GM12878 (cell line): ENCODE results near the gene CAMTA1. TPM values are rescaled to one million over a fixed set of nuclear protein-coding genes. Genes with fewer than 3 reads are reported as not detected.
"Not testable (repeated sequence)": the region's sequence is repeated elsewhere in the genome, so short reads cannot be mapped to it uniquely, and the experiment has no call there.

ENCODE experiments used
- ATAC-seq: fragments of 200-7000 bp; cut with Tn5 transposase; 3 replicates; pipeline ENCODE4 v1.9.1; 2020; ENCODE audit warnings: mild to moderate bottlenecking, moderate library complexity
- BruUV-seq: library from RNA; stranded (reverse); fragments of 400-500 nt; replicated peaks from 2 replicates; lab custom pipeline; 2021; lab: Mats Ljungman, UMichigan
- CTCF ChIA-PET: fragments of 300-600 bp; sonication (Branson Sonifier 250); formaldehyde crosslinking; extraction: SDS; loops from one replicate; lab custom pipeline; 2021; ENCODE audit warnings: inconsistent platforms; lab: Yijun Ruan, JAX
- POLR2A ChIA-PET: fragments of 350-600 bp; formaldehyde crosslinking; extraction: SDS; loops from one replicate; lab custom pipeline; 2021; ENCODE audit warnings: inconsistent platforms; lab: Charles Lee
- RAD21 ChIA-PET: fragments of 300-600 bp; sonication (Branson Sonifier 250); formaldehyde crosslinking; loops from one replicate; lab custom pipeline; 2023; ENCODE audit warnings: antibody characterized with exemption; ENCODE audit not compliant: unreplicated experiment; lab: Charles Lee
- SMC1A ChIA-PET: fragments of 300-600 bp; sonication (Branson Sonifier 250); formaldehyde crosslinking; loops from one replicate; lab custom pipeline; 2023; ENCODE audit not compliant: unreplicated experiment, uncharacterized antibody; lab: Charles Lee
- DNase-seq: peaks from one replicate; pipeline ENCODE4 v3.0.0-alpha.2; 2011; ENCODE audit warnings: low read depth, low spot score
- FAIRE-seq: peaks from 3 replicates; lab custom pipeline; 2011; peaks lifted over from hg19 to GRCh38; lab: Jason Lieb, UNC
- H2AFZ ChIP-seq: 2 replicates; pipeline ENCODE4 v1.6.0; 2011; ENCODE audit warnings: low read depth, low read length, control low read depth; ENCODE audit not compliant: control insufficient read depth
- H3K27ac ChIP-seq: 2 replicates; pipeline ENCODE4 v1.5.1; 2011; ENCODE audit warnings: control low read depth; ENCODE audit not compliant: control insufficient read depth, insufficient read depth
- H3K27me3 ChIP-seq, 2 experiments: replicated peaks in 1 of 2; 2 replicates each; pipeline versions ENCODE4 v1.6.0 to v1.6.1; 2011; ENCODE audit warnings: low read length in 1 of 2; ENCODE audit not compliant: control insufficient read depth in 2 of 2, insufficient read depth in 2 of 2
- H3K36me3 ChIP-seq, 2 experiments: 2 replicates each; pipeline ENCODE4 v1.5.1; 2011; ENCODE audit warnings: low read length in 1 of 2; ENCODE audit not compliant: control insufficient read depth in 2 of 2, insufficient read depth in 2 of 2
- H3K4me1 ChIP-seq: 2 replicates; pipeline ENCODE4 v1.6.1; 2011; ENCODE audit warnings: mild to moderate bottlenecking, low read length, moderate library complexity, mixed read lengths; ENCODE audit not compliant: control insufficient read depth, insufficient read depth
- H3K4me2 ChIP-seq: 2 replicates; pipeline ENCODE4 v1.6.0; 2011; ENCODE audit warnings: control low read depth; ENCODE audit not compliant: control insufficient read depth, insufficient read depth
- H3K4me3 ChIP-seq: fragments of 200-600 bp; sonication (generic); 2 replicates; pipeline ENCODE4 v1.5.1; 2016
- H3K79me2 ChIP-seq: 2 replicates; pipeline ENCODE4 v1.6.0; 2011; ENCODE audit warnings: low read length; ENCODE audit not compliant: control insufficient read depth, insufficient read depth
- H3K9ac ChIP-seq: 2 replicates; pipeline ENCODE4 v1.8.0; 2011; ENCODE audit warnings: low read length, control low read depth, mixed read lengths; ENCODE audit not compliant: control insufficient read depth, insufficient read depth
- H3K9me3 ChIP-seq: replicated peaks from 3 replicates; pipeline ENCODE4 v1.5.1; 2011; ENCODE audit warnings: mild to moderate bottlenecking, low read length; ENCODE audit not compliant: control insufficient read depth, insufficient read depth
- H4K20me1 ChIP-seq: 2 replicates; pipeline ENCODE4 v1.6.0; 2011; ENCODE audit not compliant: control insufficient read depth, insufficient read depth
- ESRRA ChIP-seq: IDR thresholded peaks from 2 replicates; pipeline ENCODE4 v1.6.1; 2012; ENCODE audit warnings: mild to moderate bottlenecking, low read length, improper control_type of control experiment
- EZH2 ChIP-seq: IDR thresholded peaks from 2 replicates; pipeline ENCODE4 v1.6.1; 2012; ENCODE audit warnings: low read depth, mild to moderate bottlenecking, control low read depth, inconsistent platforms, low read length, borderline replicate concordance; ENCODE audit not compliant: control insufficient read depth
- GABPA ChIP-seq: IDR thresholded peaks from 2 replicates; pipeline ENCODE4 v1.6.1; 2014; ENCODE audit warnings: antibody characterized with exemption, low read depth, mild to moderate bottlenecking, inconsistent platforms
- HDGF ChIP-seq: fragments of 450-650 bp; IDR thresholded peaks from 2 replicates; pipeline ENCODE4 v1.6.1; 2016; ENCODE audit warnings: antibody characterized with exemption
- JUNB ChIP-seq: IDR thresholded peaks from 2 replicates; pipeline ENCODE4 v1.6.1; 2016; ENCODE audit warnings: antibody characterized with exemption, mild to moderate bottlenecking
- KDM1A ChIP-seq: fragments of 200-600 bp; sonication (generic); IDR thresholded peaks from 2 replicates; pipeline ENCODE4 v1.6.1; 2016; ENCODE audit warnings: borderline replicate concordance
- MEF2B ChIP-seq: fragments of 450-650 bp; IDR thresholded peaks from 2 replicates; pipeline ENCODE4 v1.6.1; 2018; ENCODE audit warnings: mild to moderate bottlenecking, moderate library complexity; ENCODE audit not compliant: partially characterized antibody, poor library complexity, severe bottlenecking
- NFXL1 ChIP-seq: fragments of 450-650 bp; IDR thresholded peaks from 2 replicates; pipeline ENCODE4 v1.6.1; 2017; ENCODE audit warnings: antibody characterized with exemption, mild to moderate bottlenecking, borderline replicate concordance
- SIN3A ChIP-seq: IDR thresholded peaks from 2 replicates; pipeline ENCODE4 v1.6.1; 2012; ENCODE audit warnings: low read depth, low read length, improper control_type of control experiment
- STAT1 ChIP-seq: fragments of 450-650 bp; conservative IDR thresholded peaks from 2 replicates; pipeline ENCODE4 v1.6.1; 2014; ENCODE audit warnings: antibody characterized with exemption, mild to moderate bottlenecking
- WRNIP1 ChIP-seq: IDR thresholded peaks from 2 replicates; pipeline ENCODE4 v1.6.1; 2011; ENCODE audit warnings: low read depth, low read length, improper control_type of control experiment, borderline replicate concordance
- WGBS: methylation state at CpG from one replicate; pipeline ENCODE4 v1.1.6; 2016; ENCODE audit warnings: low lambda C conversion rate; ENCODE audit not compliant: insufficient replicate concordance, insufficient coverage; ENCODE audit errors: missing lambda C conversion rate; 5-methylcytosine and 5-hydroxymethylcytosine counted together
- in situ Hi-C: fragments of 300-500 bp; cut with MboI; formaldehyde crosslinking; loops from 9 replicates; pipeline ENCODE4 v1.14.3; 2018; ENCODE audit warnings: mixed read lengths
- intact Hi-C: fragments of 100-400 bp; cut with micrococcal nuclease; formaldehyde crosslinking; loops from one replicate; pipeline ENCODE4 v1.14.2; 2022; ENCODE audit not compliant: unreplicated experiment
- polyA plus RNA-seq, 11 experiments: library from polyadenylated mRNA; depleted of rRNA in 4 of 11; unstranded in 6 of 11; stranded (reverse) in 5 of 11; fragments of >200 nt; fragmentation: Nextera tagmentation in 4 of 11; fragmentation: Illumina TruSeq in 1 of 11; extraction: Ambion mirVana in 4 of 11; extraction: Trizol in 1 of 11; gene quantifications; 1 replicate in 1 of 11; 2 replicates in 10 of 11; pipeline versions ENCODE4 v1.2.1 to v1.2.3, GENCODE V29; 2011 to 2016; ENCODE audit warnings: inconsistent platforms in 2 of 11, missing spikeins in 2 of 11, low read depth in 1 of 11
- total RNA-seq, 4 experiments: library from RNA; depleted of rRNA in 3 of 4; stranded (reverse); fragments of >200 nt in 3 of 4; fragmentation: Illumina TruSeq in 1 of 4; extraction: Trizol in 1 of 4; gene quantifications; 2 replicates each; pipeline versions ENCODE4 v1.2.1 to v1.2.3, GENCODE V29; 2013 to 2021
- TF ChIP-seq, protein P1 (sequence below): fragments of 450-650 bp; IDR thresholded peaks from 2 replicates; pipeline ENCODE4 v1.6.1; 2018; ENCODE audit warnings: mild to moderate bottlenecking, low read depth, moderate library complexity; ENCODE audit not compliant: partially characterized antibody
- TF ChIP-seq, protein P2 (sequence below): IDR thresholded peaks from 2 replicates; pipeline ENCODE4 v1.6.1; 2012; ENCODE audit warnings: low read depth, low read length, improper control_type of control experiment

The CAMTA1 gene
- total and polyA plus RNA-seq, 10 of the 15 experiments (the other 5 are each of a cell fraction or from before 2014, with no cell fraction given) = 37.7 to 148 (median 76.4) TPM

DNA sequence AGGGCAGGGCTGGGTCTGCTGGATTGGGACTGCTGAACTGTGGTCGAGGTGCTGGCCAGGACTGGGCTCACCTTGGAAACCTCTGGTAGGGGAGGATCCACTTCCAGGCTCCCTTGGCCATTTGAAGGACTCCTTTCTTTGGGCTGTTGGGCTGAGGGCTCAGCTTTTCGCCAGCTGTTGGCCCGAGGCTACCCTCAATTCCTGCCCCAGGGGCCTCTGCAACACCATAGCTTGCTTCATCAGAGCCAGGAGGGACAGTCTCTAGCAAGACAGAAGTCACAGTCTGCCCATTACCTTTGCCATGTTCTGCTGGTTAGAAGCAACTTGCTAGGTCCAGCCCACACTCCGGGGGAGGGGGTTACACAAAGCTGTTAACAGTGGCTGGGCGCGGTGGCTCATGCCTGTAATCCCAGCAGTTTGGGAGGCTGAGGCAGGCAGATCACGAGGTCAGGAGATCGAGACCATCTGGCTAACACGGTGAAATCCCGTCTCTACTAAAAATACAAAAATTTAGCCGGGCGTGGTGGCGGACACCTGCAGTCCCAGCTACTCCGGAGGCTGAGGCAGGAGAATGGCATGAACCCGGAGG lies 25.0 kb downstream of the CAMTA1 start:
- ATAC-seq, DNase-seq, H3K9ac ChIP-seq, BruUV-seq, H3K4me2 ChIP-seq, H3K36me3 ChIP-seq, in situ Hi-C loops, H3K4me3 ChIP-seq, H3K27ac ChIP-seq, H2AFZ ChIP-seq, FAIRE-seq, intact Hi-C loops, RAD21 ChIA-PET, H4K20me1 ChIP-seq, H3K9me3 ChIP-seq, H3K27me3 ChIP-seq, H3K4me1 ChIP-seq: not testable (repeated sequence)
- ChIA-PET POLR2A (interaction anchor here (1.7 kb wide), 1 partner anchor 9 kb away, joined by 5 read pairs; no protein-coding TSS in a partner anchor), SMC1A (interaction anchor here (1.7 kb wide), 1 partner anchor 15 kb away, joined by 5 read pairs; no protein-coding TSS in a partner anchor), CTCF (interaction anchor here (1.2 kb wide), 1 partner anchor 11 kb away, joined by 3 read pairs; no protein-coding TSS in a partner anchor)
- H3K79me2 ChIP-seq = peaks cover 29% of the 10 kb centered on the region
- 96% methylated on average over 15 of the region's 15 CpGs for WGBS

DNA sequence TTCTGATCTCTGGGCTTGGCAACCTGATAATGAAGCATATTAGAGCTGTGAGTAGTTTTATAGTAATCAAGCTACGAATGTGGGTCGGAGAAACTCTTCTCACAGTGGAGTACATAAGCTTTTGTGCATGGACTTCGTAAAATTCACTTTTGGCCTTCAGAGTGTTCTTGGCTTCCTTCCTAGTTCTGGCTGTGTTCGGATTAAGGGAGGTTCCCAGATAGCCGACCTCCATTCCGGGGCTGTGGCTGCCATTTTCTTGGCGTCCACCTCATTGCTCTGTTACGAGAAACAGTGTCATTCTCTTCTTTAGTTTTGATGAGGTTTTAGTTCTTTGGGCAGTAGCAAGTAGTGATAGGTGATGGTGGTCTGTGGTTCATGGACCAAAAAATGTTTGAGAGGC lies 26.3 kb downstream of the CAMTA1 start:
- H3K4me2 ChIP-seq = no peak overlapping the region
- H3K27ac ChIP-seq = no peak overlapping the region
- ChIA-PET RAD21 (no interaction called here), CTCF (interaction anchor here (1.0 to 1.2 kb wide), 2 partner anchors 13 to 15 kb away, joined by 3 read pairs; no protein-coding TSS in a partner anchor), SMC1A (interaction anchor here (0.8 to 1.7 kb wide), 6 partner anchors 13 to 43 kb away, joined by 3 to 5 read pairs (median 3); no protein-coding TSS in a partner anchor), POLR2A (interaction anchor here (0.7 to 1.7 kb wide), 2 partner anchors 10 to 11 kb away, joined by 3 to 5 read pairs; no protein-coding TSS in a partner anchor)
- H3K4me1 ChIP-seq = no peaks in the 10 kb centered on the region
- no peak for FAIRE-seq
- H3K9me3 ChIP-seq = no peaks in the 10 kb centered on the region
- H3K36me3 ChIP-seq = peaks cover 1 to 3% of the 10 kb centered on the region in 2 experiments; a peak in 3 of 4 replicates
- H2AFZ ChIP-seq = no peak overlapping the region
- in situ Hi-C loops (no loop called here), intact Hi-C loops (no loop called here)
- H3K9ac ChIP-seq = no peak overlapping the region
- H4K20me1 ChIP-seq = no peaks in the 10 kb centered on the region
- WGBS = 94% methylated on average over 8 of the region's 8 CpGs
- H3K4me3 ChIP-seq = no peak overlapping the region
- no peak for DNase-seq
- no peak for ATAC-seq
- peaks cover 21% of the 10 kb centered on the region for H3K79me2 ChIP-seq
- no peaks in the 10 kb centered on the region for H3K27me3 ChIP-seq
- BruUV-seq = no TSS peak
- TF ChIP-seq EZH2 = no peak
- TF ChIP-seq JUNB = no peak
- no peak for TF ChIP-seq STAT1
- TF ChIP-seq, protein P1, sequence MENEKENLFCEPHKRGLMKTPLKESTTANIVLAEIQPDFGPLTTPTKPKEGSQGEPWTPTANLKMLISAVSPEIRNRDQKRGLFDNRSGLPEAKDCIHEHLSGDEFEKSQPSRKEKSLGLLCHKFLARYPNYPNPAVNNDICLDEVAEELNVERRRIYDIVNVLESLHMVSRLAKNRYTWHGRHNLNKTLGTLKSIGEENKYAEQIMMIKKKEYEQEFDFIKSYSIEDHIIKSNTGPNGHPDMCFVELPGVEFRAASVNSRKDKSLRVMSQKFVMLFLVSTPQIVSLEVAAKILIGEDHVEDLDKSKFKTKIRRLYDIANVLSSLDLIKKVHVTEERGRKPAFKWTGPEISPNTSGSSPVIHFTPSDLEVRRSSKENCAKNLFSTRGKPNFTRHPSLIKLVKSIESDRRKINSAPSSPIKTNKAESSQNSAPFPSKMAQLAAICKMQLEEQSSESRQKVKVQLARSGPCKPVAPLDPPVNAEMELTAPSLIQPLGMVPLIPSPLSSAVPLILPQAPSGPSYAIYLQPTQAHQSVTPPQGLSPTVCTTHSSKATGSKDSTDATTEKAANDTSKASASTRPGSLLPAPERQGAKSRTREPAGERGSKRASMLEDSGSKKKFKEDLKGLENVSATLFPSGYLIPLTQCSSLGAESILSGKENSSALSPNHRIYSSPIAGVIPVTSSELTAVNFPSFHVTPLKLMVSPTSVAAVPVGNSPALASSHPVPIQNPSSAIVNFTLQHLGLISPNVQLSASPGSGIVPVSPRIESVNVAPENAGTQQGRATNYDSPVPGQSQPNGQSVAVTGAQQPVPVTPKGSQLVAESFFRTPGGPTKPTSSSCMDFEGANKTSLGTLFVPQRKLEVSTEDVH = no peak
- no peak for TF ChIP-seq NFXL1
- no peak for TF ChIP-seq HDGF
- no peak for TF ChIP-seq GABPA
- TF ChIP-seq WRNIP1 = no peak
- TF ChIP-seq ESRRA = no peak
- TF ChIP-seq KDM1A = no peak
- no peak for TF ChIP-seq SIN3A
- TF ChIP-seq MEF2B = no peak
- TF ChIP-seq, protein P2, sequence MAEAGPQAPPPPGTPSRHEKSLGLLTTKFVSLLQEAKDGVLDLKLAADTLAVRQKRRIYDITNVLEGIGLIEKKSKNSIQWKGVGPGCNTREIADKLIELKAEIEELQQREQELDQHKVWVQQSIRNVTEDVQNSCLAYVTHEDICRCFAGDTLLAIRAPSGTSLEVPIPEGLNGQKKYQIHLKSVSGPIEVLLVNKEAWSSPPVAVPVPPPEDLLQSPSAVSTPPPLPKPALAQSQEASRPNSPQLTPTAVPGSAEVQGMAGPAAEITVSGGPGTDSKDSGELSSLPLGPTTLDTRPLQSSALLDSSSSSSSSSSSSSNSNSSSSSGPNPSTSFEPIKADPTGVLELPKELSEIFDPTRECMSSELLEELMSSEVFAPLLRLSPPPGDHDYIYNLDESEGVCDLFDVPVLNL = no peak
